ENCODE measurements around the gene ADCY1. TPM values are rescaled to one million over a fixed set of nuclear protein-coding genes. Genes with fewer than 3 reads are reported as not detected.

The ADCY1 gene
- total RNA-seq, 2 donors from 2014 or later, result 15.3 to 18.5 TPM

DNA sequence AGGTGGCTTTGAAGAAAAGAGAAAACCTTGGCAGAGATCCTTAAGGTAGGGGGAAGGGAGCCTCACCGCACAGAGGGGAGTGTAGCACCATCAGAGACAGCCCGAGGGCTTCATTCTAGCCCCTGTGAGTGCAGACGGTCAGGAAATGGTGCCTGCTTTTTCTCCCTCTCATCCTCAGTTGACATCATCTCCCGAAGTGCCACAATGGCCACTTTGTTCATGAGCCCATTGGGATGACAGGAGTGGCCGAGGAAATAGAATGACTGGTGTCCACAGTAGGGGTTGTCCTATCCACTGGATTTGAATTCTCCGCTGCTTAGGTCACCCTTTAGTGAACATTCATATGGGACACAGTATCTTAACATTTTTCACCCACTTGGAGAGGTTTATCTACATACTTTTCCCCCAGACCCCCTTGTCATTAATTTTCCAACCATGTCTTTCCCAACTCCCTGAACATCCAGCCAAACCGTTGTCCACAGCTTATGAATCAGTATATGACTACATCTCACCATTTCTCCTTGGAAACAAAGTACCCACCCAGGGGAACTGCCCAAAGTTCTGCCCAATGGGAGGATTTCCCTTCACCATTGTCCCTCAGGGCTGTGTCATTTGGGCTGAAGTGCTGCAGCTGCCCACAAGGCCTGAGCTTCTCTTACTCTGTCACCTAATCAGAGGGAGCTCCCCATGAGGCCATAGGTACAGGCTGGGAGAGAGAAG, 108.8 kb downstream of the ADCY1 start:
- H3K4me3 ChIP-seq (ENCODE audit: low read length), result no peak overlapping the region
- H3K27ac ChIP-seq (ENCODE audit: low read depth, low read length), result no peak overlapping the region
- H3K27ac Mint-ChIP-seq, result no peak overlapping the region
- no peaks in the 10 kb centered on the region for H3K27me3 Mint-ChIP-seq (ENCODE audit: insufficient read depth)
- H3K4me3 Mint-ChIP-seq, result no peak overlapping the region
- H3K36me3 ChIP-seq (ENCODE audit: control insufficient read depth, insufficient read depth, low read length), result no peaks in the 10 kb centered on the region
- H3K36me3 Mint-ChIP-seq (ENCODE audit: low read depth), result no peaks in the 10 kb centered on the region
- no peaks in the 10 kb centered on the region for H3K4me1 ChIP-seq (ENCODE audit: control insufficient read depth, insufficient read depth, low read length)
- TF ChIP-seq, protein P1, sequence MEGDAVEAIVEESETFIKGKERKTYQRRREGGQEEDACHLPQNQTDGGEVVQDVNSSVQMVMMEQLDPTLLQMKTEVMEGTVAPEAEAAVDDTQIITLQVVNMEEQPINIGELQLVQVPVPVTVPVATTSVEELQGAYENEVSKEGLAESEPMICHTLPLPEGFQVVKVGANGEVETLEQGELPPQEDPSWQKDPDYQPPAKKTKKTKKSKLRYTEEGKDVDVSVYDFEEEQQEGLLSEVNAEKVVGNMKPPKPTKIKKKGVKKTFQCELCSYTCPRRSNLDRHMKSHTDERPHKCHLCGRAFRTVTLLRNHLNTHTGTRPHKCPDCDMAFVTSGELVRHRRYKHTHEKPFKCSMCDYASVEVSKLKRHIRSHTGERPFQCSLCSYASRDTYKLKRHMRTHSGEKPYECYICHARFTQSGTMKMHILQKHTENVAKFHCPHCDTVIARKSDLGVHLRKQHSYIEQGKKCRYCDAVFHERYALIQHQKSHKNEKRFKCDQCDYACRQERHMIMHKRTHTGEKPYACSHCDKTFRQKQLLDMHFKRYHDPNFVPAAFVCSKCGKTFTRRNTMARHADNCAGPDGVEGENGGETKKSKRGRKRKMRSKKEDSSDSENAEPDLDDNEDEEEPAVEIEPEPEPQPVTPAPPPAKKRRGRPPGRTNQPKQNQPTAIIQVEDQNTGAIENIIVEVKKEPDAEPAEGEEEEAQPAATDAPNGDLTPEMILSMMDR (conservative IDR thresholded peaks at IDR 0.05), result no peak
- H3K9ac ChIP-seq (ENCODE audit: extremely low read depth, low read length, poor library complexity, severe bottlenecking), result no peak overlapping the region
- H3K27me3 ChIP-seq (ENCODE audit: control insufficient read depth, insufficient read depth, low read length, poor library complexity, severe bottlenecking), result no peaks in the 10 kb centered on the region
- WGBS, 2 experiments (ENCODE audit: insufficient coverage in 1 of 2, insufficient read length in 1 of 2), result 88 to 93% methylated on average over 7 of the region's 7 CpGs
- DNase-seq, result peak; percentile 20
- H3K9me3 ChIP-seq (ENCODE audit: control insufficient read depth, low read length), result no peaks in the 10 kb centered on the region
- peaks cover 2% of the 10 kb centered on the region for H3K4me1 Mint-ChIP-seq
- no peaks in the 10 kb centered on the region for H3K9me3 Mint-ChIP-seq

- TF ChIP-seq, protein P1 (conservative IDR thresholded peaks at IDR 0.05), result no peak
- Mint-ChIP-seq H3K4me3 (no peak overlapping the region), H3K27me3 (ENCODE audit: insufficient read depth) (no peaks in the 10 kb centered on the region), H3K27ac (no peak overlapping the region), H3K36me3 (ENCODE audit: low read depth) (no peaks in the 10 kb centered on the region), H3K4me1 (peaks cover 2% of the 10 kb centered on the region), H3K9me3 (no peaks in the 10 kb centered on the region)
- H3K4me3 ChIP-seq (ENCODE audit: low read length), result no peak overlapping the region
- 90 to 96% methylated on average over 10 to 13 of the region's 13 CpGs for WGBS, 2 experiments (ENCODE audit: insufficient coverage in 1 of 2, insufficient read length in 1 of 2)
- H3K9me3 ChIP-seq (ENCODE audit: control insufficient read depth, low read length), result no peaks in the 10 kb centered on the region
- H3K4me1 ChIP-seq (ENCODE audit: control insufficient read depth, insufficient read depth, low read length), result no peaks in the 10 kb centered on the region
- no peaks in the 10 kb centered on the region for H3K27me3 ChIP-seq (ENCODE audit: control insufficient read depth, insufficient read depth, low read length, poor library complexity, severe bottlenecking)
- no peak overlapping the region for H3K9ac ChIP-seq (ENCODE audit: extremely low read depth, low read length, poor library complexity, severe bottlenecking)
- H3K27ac ChIP-seq (ENCODE audit: low read depth, low read length), result no peak overlapping the region
- DNase-seq, result peak; percentile 37
- H3K36me3 ChIP-seq (ENCODE audit: control insufficient read depth, insufficient read depth, low read length), result no peaks in the 10 kb centered on the region
These were observed 109.5 kb downstream of the ADCY1 start for GRCh38 chr7:45683556-45684148.

DNA sequence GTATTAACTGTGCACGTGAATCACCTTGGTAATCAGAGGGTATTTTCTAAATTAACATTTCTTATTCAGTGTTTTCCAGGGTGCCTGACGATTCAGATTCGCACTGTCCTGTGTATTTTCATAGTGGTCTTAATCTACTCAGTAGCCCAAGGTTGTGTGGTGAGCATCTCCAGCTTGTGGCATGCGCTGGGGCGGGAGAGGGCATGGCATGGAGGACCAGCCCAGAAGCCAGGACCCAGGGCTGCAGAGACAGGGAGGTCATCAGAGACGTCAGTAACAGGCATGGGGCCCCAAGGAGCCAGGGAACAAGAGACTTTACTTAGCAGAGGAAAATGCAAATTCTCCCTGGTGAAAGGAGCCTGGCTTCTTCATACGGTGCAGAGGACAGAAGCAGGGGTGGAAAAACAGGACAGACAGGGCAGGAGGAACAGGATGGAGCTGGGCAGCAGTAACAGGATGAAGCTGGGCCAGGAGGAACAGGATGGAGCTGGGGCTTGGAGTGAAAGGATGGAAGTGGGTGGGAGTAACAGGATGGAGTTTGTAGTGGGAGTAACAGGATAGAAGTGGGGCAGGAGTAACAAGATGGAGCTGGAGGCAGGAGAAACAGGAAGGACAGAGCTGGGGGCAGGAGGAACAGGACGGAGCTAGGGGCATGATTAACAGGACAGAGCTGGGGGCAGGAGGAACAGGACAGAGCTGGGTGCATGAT, 110.9 kb downstream of the ADCY1 start:
- Mint-ChIP-seq H3K27ac (no peak overlapping the region), H3K9me3 (no peaks in the 10 kb centered on the region), H3K36me3 (ENCODE audit: low read depth) (no peaks in the 10 kb centered on the region), H3K27me3 (ENCODE audit: insufficient read depth) (no peaks in the 10 kb centered on the region), H3K4me1 (peaks cover 8% of the 10 kb centered on the region), H3K4me3 (no peak overlapping the region)
- WGBS, 2 experiments (ENCODE audit: insufficient coverage in 1 of 2, insufficient read length in 1 of 2), result 85 to 96% methylated on average over 5 to 8 of the region's 8 CpGs
- no peak overlapping the region for H3K4me3 ChIP-seq (ENCODE audit: low read length)
- no peak overlapping the region for H3K27ac ChIP-seq (ENCODE audit: low read depth, low read length)
- H3K4me1 ChIP-seq (ENCODE audit: control insufficient read depth, insufficient read depth, low read length), result no peaks in the 10 kb centered on the region
- TF ChIP-seq, protein P1 (conservative IDR thresholded peaks at IDR 0.05), result no peak
- no peaks in the 10 kb centered on the region for H3K27me3 ChIP-seq (ENCODE audit: control insufficient read depth, insufficient read depth, low read length, poor library complexity, severe bottlenecking)
- H3K9ac ChIP-seq (ENCODE audit: extremely low read depth, low read length, poor library complexity, severe bottlenecking), result no peak overlapping the region
- no peak for DNase-seq
- H3K36me3 ChIP-seq (ENCODE audit: control insufficient read depth, insufficient read depth, low read length), result no peaks in the 10 kb centered on the region
- no peaks in the 10 kb centered on the region for H3K9me3 ChIP-seq (ENCODE audit: control insufficient read depth, low read length)
